ENCODE data around the gene HTR1A. TPM values are rescaled to one million over a fixed set of nuclear protein-coding genes. Genes with fewer than 3 reads are reported as not detected.

HTR1A gene
- total and polyA plus RNA-seq, 12 donors = not detected

DNA sequence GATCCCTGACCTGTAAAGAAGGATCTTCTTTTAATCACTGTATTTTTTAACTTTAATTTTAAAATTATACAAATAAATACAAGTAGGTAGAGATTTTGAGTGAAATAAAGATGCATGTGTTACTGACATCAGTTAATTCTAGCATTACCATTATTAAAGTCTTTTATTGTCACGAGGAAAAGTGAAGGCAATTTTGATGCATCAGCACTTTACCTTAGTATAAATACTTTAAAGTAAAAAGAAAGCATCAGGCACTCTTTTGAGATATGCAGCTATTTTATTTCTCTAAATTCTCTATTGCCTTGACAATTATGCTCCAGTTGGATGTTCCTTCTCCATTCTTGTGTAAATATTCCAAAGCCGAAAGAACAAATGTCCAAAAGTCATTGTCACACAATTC, 4.6 kb downstream of the HTR1A start:
- no peaks in the 10 kb centered on the region for H3K36me3 ChIP-seq

GRCh38 chr5:63953217-63953616, 9.0 kb downstream of the HTR1A start:
- H3K27ac ChIP-seq = no peak overlapping the region
- no peaks in the 10 kb centered on the region for H3K36me3 ChIP-seq
- TF ChIP-seq, protein P1, sequence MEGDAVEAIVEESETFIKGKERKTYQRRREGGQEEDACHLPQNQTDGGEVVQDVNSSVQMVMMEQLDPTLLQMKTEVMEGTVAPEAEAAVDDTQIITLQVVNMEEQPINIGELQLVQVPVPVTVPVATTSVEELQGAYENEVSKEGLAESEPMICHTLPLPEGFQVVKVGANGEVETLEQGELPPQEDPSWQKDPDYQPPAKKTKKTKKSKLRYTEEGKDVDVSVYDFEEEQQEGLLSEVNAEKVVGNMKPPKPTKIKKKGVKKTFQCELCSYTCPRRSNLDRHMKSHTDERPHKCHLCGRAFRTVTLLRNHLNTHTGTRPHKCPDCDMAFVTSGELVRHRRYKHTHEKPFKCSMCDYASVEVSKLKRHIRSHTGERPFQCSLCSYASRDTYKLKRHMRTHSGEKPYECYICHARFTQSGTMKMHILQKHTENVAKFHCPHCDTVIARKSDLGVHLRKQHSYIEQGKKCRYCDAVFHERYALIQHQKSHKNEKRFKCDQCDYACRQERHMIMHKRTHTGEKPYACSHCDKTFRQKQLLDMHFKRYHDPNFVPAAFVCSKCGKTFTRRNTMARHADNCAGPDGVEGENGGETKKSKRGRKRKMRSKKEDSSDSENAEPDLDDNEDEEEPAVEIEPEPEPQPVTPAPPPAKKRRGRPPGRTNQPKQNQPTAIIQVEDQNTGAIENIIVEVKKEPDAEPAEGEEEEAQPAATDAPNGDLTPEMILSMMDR (IDR thresholded peaks at IDR 0.05) = no peak
- no peak for DNase-seq
- H3K9me3 ChIP-seq = no peaks in the 10 kb centered on the region
- WGBS, 2 donors = 86 to 89% methylated on average over 3 of the region's 3 CpGs
- H3K27me3 ChIP-seq = peaks cover 0 to 16% (median 1%) of the 10 kb centered on the region in 7 donors
- no peak overlapping the region for H3K4me3 ChIP-seq
- H3K4me1 ChIP-seq = no peaks in the 10 kb centered on the region
- no peak for ATAC-seq
- intact Hi-C loops (cut with DNase I) = no loop called here

More for the DNA sequence above, 4.6 kb downstream of the HTR1A start:
- no peak overlapping the region for H3K27ac ChIP-seq
- WGBS, 2 donors = 79 to 80% methylated on average over 2 of the region's 2 CpGs
- ATAC-seq (no peak), DNase-seq (no peak)
- H3K27me3 ChIP-seq = peaks cover 13 to 60% (median 45%) of the 10 kb centered on the region in 7 donors
- H3K9me3 ChIP-seq = no peaks in the 10 kb centered on the region
- H3K4me3 ChIP-seq = no peak overlapping the region
- intact Hi-C loops (cut with DNase I) = no loop called here
- TF ChIP-seq, protein P1 (IDR thresholded peaks at IDR 0.05) = no peak
- H3K4me1 ChIP-seq = peaks cover 0 to 3% (median 0%) of the 10 kb centered on the region in 9 donors

DNA sequence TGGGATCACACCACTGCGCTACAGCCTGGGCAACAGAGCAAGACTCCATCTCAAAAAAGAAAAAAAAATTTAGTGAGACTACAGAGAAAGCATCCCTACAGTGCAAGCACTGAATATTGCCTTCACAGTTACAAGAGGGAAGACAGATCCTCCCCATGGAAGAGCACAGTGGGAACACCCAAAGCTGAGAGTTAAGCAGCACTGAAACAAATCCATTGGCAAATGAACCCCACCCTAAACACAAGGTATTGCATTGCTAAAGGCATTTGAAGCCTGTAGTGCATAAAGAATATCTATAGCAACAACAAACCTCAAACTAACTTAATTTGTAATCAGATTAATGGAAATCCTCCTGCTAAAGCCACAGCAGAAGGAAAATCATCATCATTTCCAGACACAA, 27.1 kb downstream of the HTR1A start:
- Histone ChIP-seq H3K4me1 (no peaks in the 10 kb centered on the region), H3K9me3 (peaks cover 0 to 25% (median 3%) of the 10 kb centered on the region in 11 donors), H3K4me3 (no peak overlapping the region), H3K27me3 (no peaks in the 10 kb centered on the region), H3K27ac (no peak overlapping the region), H3K36me3 (no peaks in the 10 kb centered on the region)
- TF ChIP-seq, protein P1 (IDR thresholded peaks at IDR 0.05) = no peak
- no peak for DNase-seq
- no peak for ATAC-seq
- intact Hi-C loops (cut with DNase I) = no loop called here
- 93 to 95% methylated on average over 1 of the region's 1 CpG for WGBS, 2 donors

GRCh38 chr5:63931836-63932235, 30.4 kb downstream of the HTR1A start:
- Histone ChIP-seq H3K27me3 (no peaks in the 10 kb centered on the region), H3K36me3 (no peaks in the 10 kb centered on the region), H3K4me3 (no peak overlapping the region), H3K4me1 (no peaks in the 10 kb centered on the region), H3K9me3 (no peaks in the 10 kb centered on the region), H3K27ac (no peak overlapping the region)
- intact Hi-C loops (cut with DNase I) = no loop called here
- WGBS, 2 donors = 67 to 78% methylated on average over 1 of the region's 1 CpG
- DNase-seq (no peak), ATAC-seq (no peak)
- TF ChIP-seq, protein P1 (IDR thresholded peaks at IDR 0.05) = no peak
